HG03025 (cell line): Measurements from ENCODE around the gene PPP2R5B.
"Not testable (repeated sequence)": the region's sequence is repeated elsewhere in the genome, so short reads cannot be mapped to it uniquely, and the experiment has no call there.

ENCODE experiments used
- ATAC-seq: cut with Tn5 transposase; IDR thresholded peaks from one replicate; pipeline ENCODE4 v1.9.1; 2021; ENCODE audit warnings: mild to moderate bottlenecking, moderate library complexity; ENCODE audit not compliant: unreplicated experiment, low FRiP score

Gene PPP2R5B

DNA sequence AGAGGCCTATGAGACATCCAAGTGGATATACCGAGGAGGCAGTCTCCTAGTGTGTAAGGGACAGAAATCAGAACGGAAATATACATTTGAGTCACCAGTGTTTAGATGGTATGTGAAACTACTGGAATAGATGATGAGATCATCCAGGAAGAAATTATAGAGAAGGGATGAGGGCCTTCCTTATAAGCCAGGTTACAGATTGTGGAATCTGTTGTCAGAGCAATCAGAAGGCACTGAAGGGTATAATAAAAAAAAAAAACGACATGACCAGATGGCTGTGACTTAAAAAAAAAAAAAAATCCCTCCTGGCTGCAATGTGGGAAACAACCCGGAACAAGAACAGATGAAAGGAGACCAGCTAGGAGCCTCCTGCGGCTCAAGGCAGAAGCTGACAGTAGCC, 44.7 kb downstream of the PPP2R5B start:
- no peak for ATAC-seq

DNA sequence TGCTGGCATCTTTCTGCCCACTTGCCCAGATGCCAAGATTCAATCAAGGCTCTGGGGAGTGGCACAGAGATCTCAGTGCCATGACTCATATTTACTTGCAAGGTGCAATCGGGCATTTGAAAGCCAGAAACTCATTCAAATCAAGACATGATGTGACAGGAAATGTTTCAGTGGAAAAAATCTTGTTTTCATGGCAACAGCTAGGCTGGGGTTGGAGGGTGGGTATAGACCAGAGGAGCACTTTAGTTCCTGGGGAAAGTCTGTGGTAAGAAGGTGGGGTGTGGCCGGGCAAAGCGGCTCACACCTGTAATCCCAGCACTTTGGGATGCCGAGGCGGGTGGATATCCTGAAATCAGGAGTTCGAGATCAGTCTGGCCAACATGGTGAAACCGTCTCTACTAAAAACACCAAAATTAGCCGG, 46.3 kb downstream of the PPP2R5B start:
- ATAC-seq = no peak

GRCh38 chr11:64971421-64972233, 47.1 kb downstream of the PPP2R5B start, which contains the start of gene MAJIN:
Gene MAJIN, minus strand, starts transcription at chr11:64972108. Its CDS starts 12,703 bp downstream, at chr11:64959405.
- ATAC-seq = no peak

- ATAC-seq = no peak
Measured at GRCh38 chr11:64974124-64974523, 49.6 kb downstream of the PPP2R5B start.

DNA sequence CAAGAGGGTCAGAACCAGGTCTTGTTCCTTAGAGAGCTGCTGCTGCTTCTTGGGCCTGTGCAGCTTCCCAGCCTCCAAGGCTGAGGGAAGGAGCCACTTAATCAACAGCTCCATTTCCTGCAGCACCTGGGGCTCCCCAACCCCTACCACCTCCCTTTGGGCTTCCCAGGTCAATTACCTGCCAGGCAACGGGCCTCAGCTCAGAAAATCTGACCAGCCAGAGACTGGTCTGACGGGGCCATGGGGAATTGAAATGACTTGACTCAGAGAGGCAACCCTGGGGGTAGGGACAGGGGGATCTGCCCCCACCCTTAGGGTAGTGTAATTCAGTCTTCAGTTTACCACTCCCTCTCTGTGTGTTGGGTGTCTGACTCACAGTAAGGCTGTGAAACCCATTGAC, 52.2 kb downstream of the PPP2R5B start:
- no peak for ATAC-seq

GRCh38 chr11:64983339-64983738, 58.9 kb downstream of the PPP2R5B start:
- ATAC-seq = not testable (repeated sequence)
